H9 (cell line): ENCODE results near the gene WDR38. TPM values are rescaled to one million over a fixed set of nuclear protein-coding genes. Genes with fewer than 3 reads are reported as not detected.

Experiments
- DNase-seq: peaks from one replicate; pipeline ENCODE4 v3.0.0-alpha.2; 2017
- H2AFZ ChIP-seq: one replicate; pipeline ENCODE4 v1.6.1; 2013; ENCODE audit warnings: mild to moderate bottlenecking, low read length, control low read depth, moderate library complexity
- H2AK5ac ChIP-seq: 2 replicates; pipeline ENCODE4 v1.6.1; 2013; ENCODE audit warnings: low read length, control low read depth, mixed read lengths; ENCODE audit not compliant: insufficient read length
- H2BK120ac ChIP-seq: one replicate; pipeline ENCODE4 v1.6.1; 2013; ENCODE audit warnings: low read depth, mild to moderate bottlenecking, low read length, control low read depth, inconsistent platforms; ENCODE audit not compliant: poor library complexity, severe bottlenecking
- H2BK12ac ChIP-seq: 2 replicates; pipeline ENCODE4 v1.6.1; 2013; ENCODE audit warnings: low read length, control low read depth, mixed read lengths, low read depth; ENCODE audit not compliant: insufficient read length
- H2BK15ac ChIP-seq: 2 replicates; pipeline ENCODE4 v1.6.1; 2013; ENCODE audit warnings: low read depth, low read length, control low read depth
- H2BK20ac ChIP-seq: one replicate; pipeline ENCODE4 v1.6.1; 2013; ENCODE audit warnings: low read depth, mild to moderate bottlenecking, low read length, control low read depth, inconsistent platforms; ENCODE audit not compliant: poor library complexity, severe bottlenecking
- H2BK5ac ChIP-seq: 2 replicates; pipeline ENCODE4 v1.6.1; 2013; ENCODE audit warnings: low read length, control low read depth, mixed read lengths; ENCODE audit not compliant: insufficient read length
- H3K14ac ChIP-seq: 2 replicates; pipeline ENCODE4 v1.6.1; 2013; ENCODE audit warnings: low read length, control low read depth; ENCODE audit not compliant: insufficient read depth
- H3K18ac ChIP-seq: 2 replicates; pipeline ENCODE4 v1.6.1; 2013; ENCODE audit warnings: low read depth, mild to moderate bottlenecking, mixed read lengths, low read length, control low read depth; ENCODE audit not compliant: insufficient read length
- H3K23ac ChIP-seq: 2 replicates; pipeline ENCODE4 v1.6.1; 2013; ENCODE audit warnings: low read length, control low read depth, mixed read lengths, low read depth; ENCODE audit not compliant: insufficient read length
- H3K23me2 ChIP-seq: 2 replicates; pipeline ENCODE4 v1.6.1; 2013; ENCODE audit warnings: low read depth, mild to moderate bottlenecking, mixed read lengths, low read length, control low read depth; ENCODE audit not compliant: insufficient read length, poor library complexity, severe bottlenecking
- H3K27ac ChIP-seq: 2 replicates; pipeline ENCODE4 v1.5.1; 2013; ENCODE audit warnings: low read length, control low read depth, mixed read lengths, low read depth; ENCODE audit not compliant: insufficient read length
- H3K27me3 ChIP-seq: 2 replicates; pipeline ENCODE4 v1.6.1; 2013; ENCODE audit warnings: low read length, control low read depth, inconsistent platforms; ENCODE audit not compliant: insufficient read depth
- H3K4ac ChIP-seq: 2 replicates; pipeline ENCODE4 v1.6.1; 2013; ENCODE audit warnings: low read depth, mild to moderate bottlenecking, control low read depth, inconsistent platforms, low read length, moderate library complexity
- H3K4me1 ChIP-seq: 2 replicates; pipeline ENCODE4 v1.6.1; 2013; ENCODE audit warnings: low read length, control low read depth, inconsistent platforms; ENCODE audit not compliant: insufficient read depth
- H3K4me2 ChIP-seq: 2 replicates; pipeline ENCODE4 v1.6.1; 2013; ENCODE audit warnings: low read length, control low read depth, mixed read lengths; ENCODE audit not compliant: insufficient read length, insufficient read depth
- H3K56ac ChIP-seq: 2 replicates; pipeline ENCODE4 v1.6.1; 2013; ENCODE audit warnings: low read depth, mild to moderate bottlenecking, mixed read lengths, low read length, control low read depth; ENCODE audit not compliant: insufficient read length
- H3K79me1 ChIP-seq: 2 replicates; pipeline ENCODE4 v1.6.1; 2013; ENCODE audit warnings: low read depth, mild to moderate bottlenecking, moderate library complexity, low read length, control low read depth, inconsistent platforms; ENCODE audit not compliant: insufficient read depth, poor library complexity, severe bottlenecking
- H3K79me2 ChIP-seq: 2 replicates; pipeline ENCODE4 v1.6.1; 2013; ENCODE audit warnings: low read length, control low read depth, inconsistent platforms; ENCODE audit not compliant: insufficient read depth
- H3K9ac ChIP-seq: 2 replicates; pipeline ENCODE4 v1.6.1; 2013; ENCODE audit warnings: low read length, control low read depth, mixed read lengths; ENCODE audit not compliant: insufficient read length; ENCODE audit errors: extremely low read depth
- H3K9me3 ChIP-seq: one replicate; pipeline ENCODE4 v1.6.1; 2013; ENCODE audit warnings: low read depth, low read length, inconsistent platforms; ENCODE audit not compliant: control insufficient read depth
- H3T11ph ChIP-seq: one replicate; pipeline ENCODE4 v1.6.1; 2013; ENCODE audit warnings: mild to moderate bottlenecking, low read length, control low read depth, inconsistent platforms
- H4K20me1 ChIP-seq: one replicate; pipeline ENCODE4 v1.6.1; 2013; ENCODE audit not compliant: control insufficient read depth, insufficient read length, insufficient read depth
- H4K5ac ChIP-seq: 2 replicates; pipeline ENCODE4 v1.6.1; 2013; ENCODE audit warnings: low read depth, mild to moderate bottlenecking, mixed read lengths, low read length, control low read depth; ENCODE audit not compliant: insufficient read length
- H4K8ac ChIP-seq: replicated peaks from 2 replicates; pipeline ENCODE4 v1.6.1; 2013; ENCODE audit warnings: low read length, control low read depth, mixed read lengths, low read depth; ENCODE audit not compliant: insufficient read length
- H4K91ac ChIP-seq: 2 replicates; pipeline ENCODE4 v1.6.1; 2013; ENCODE audit warnings: low read depth, mild to moderate bottlenecking, moderate library complexity, mixed read lengths, low read length, control low read depth; ENCODE audit not compliant: insufficient read length
- H3K27ac Mint-ChIP-seq, 3 experiments: 2 replicates in 2 of 3; 3 replicates in 1 of 3; pipeline ENCODE4 v1.8.0; 2020 to 2021; ENCODE audit warnings: mixed read lengths in 3 of 3, mild to moderate bottlenecking in 1 of 3, moderate library complexity in 1 of 3
- H3K27me3 Mint-ChIP-seq: 2 replicates; pipeline ENCODE4 v1.8.0; 2021; ENCODE audit warnings: low read depth, mild to moderate bottlenecking, moderate library complexity, mixed read lengths
- H3K36me3 Mint-ChIP-seq, 3 experiments: 2 replicates in 2 of 3; 3 replicates in 1 of 3; pipeline ENCODE4 v1.8.0; 2020 to 2021; ENCODE audit warnings: low read depth in 3 of 3, mixed read lengths in 3 of 3; ENCODE audit not compliant: insufficient read depth in 1 of 3
- H3K4me1 Mint-ChIP-seq, 2 experiments: 2 replicates each; pipeline ENCODE4 v1.8.0; 2020; ENCODE audit warnings: mixed read lengths in 2 of 2
- H3K4me3 Mint-ChIP-seq, 2 experiments: 2 replicates in 1 of 2; 3 replicates in 1 of 2; pipeline ENCODE4 v1.8.0; 2020 to 2021; ENCODE audit warnings: mild to moderate bottlenecking in 2 of 2, mixed read lengths in 2 of 2, moderate library complexity in 1 of 2
- H3K9me3 Mint-ChIP-seq, 2 experiments: 2 replicates in 1 of 2; 3 replicates in 1 of 2; pipeline ENCODE4 v1.8.0; 2020; ENCODE audit warnings: mild to moderate bottlenecking in 2 of 2, mixed read lengths in 2 of 2, moderate library complexity in 1 of 2
- WGBS: extraction: QIAGEN DNeasy Blood & Tissue Kit; methylation state at CpG from one replicate; pipeline ENCODE4 v1.1.7; 2013; ENCODE audit warnings: missing lambda C conversion rate, low lambda C conversion rate, mixed read lengths; ENCODE audit not compliant: insufficient read length; ENCODE audit errors: extremely low coverage; 5-methylcytosine and 5-hydroxymethylcytosine counted together
- total RNA-seq: library from RNA; stranded (reverse); gene quantifications from 2 replicates; pipeline ENCODE4 v1.2.1, GENCODE V29; 2021
- TF ChIP-seq, protein P1 (sequence below): fragments of 200-600 bp; sonication (generic); conservative IDR thresholded peaks from 3 replicates; pipeline ENCODE4 v1.8.0; 2021; ENCODE audit warnings: antibody characterized with exemption, mild to moderate bottlenecking

The WDR38 gene
- total RNA-seq, 1 experiment from 2014 or later = not detected

DNA sequence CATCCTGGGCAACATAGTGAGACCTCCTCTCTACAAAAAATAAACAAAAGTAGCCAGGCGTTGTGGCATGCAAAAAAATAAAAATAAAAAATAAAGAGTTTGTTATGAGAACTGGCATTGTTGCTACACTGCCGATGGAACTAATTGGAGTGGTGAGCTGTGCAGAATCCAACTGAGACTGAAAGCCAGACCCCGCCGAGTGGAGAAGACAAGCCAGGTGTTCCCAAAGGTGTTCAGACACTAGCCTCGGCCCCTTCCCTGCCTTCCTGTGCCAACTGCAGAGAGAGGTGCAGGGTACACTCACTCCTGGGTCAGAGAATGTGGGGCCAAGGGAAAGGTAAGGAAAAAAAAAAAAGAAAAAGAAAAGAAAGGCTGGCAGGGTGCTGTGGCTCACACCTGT lies 37.7 kb upstream of the WDR38 start:
- Mint-ChIP-seq H3K4me3 (no peak overlapping the region), H3K4me1 (peaks cover 28 to 32% of the 10 kb centered on the region in 2 experiments), H3K9me3 (no peaks in the 10 kb centered on the region), H3K27ac (no peak overlapping the region), H3K27me3 (no peaks in the 10 kb centered on the region), H3K36me3 (no peaks in the 10 kb centered on the region)
- Histone ChIP-seq H3K79me2 (no peaks in the 10 kb centered on the region), H3K9me3 (no peaks in the 10 kb centered on the region), H3K14ac (no peak overlapping the region), H4K8ac (no peak overlapping the region), H3K9ac (no peak overlapping the region), H2BK12ac (no peak overlapping the region), H3K4me2 (no peak overlapping the region), H3K79me1 (no peaks in the 10 kb centered on the region), H3K4me1 (peaks cover 4% of the 10 kb centered on the region; the same call in 1 of the 2 replicates), H3K18ac (no peak overlapping the region), H3K23me2 (no peaks in the 10 kb centered on the region), H3K27ac (no peak overlapping the region), H3K56ac (no peak overlapping the region), H2AK5ac (no peak overlapping the region), H2BK120ac (no peak overlapping the region), H2BK15ac (no peak overlapping the region), H4K91ac (no peak overlapping the region), H2AFZ (no peak overlapping the region), H4K20me1 (no peaks in the 10 kb centered on the region), H2BK5ac (no peak overlapping the region), H3T11ph (no peak overlapping the region), H3K4ac (no peak overlapping the region), H3K23ac (no peak overlapping the region), H2BK20ac (no peak overlapping the region), H3K27me3 (no peaks in the 10 kb centered on the region), H4K5ac (no peak overlapping the region)
- no CpG with 5 or more reads among the region's 5 CpGs for WGBS
- TF ChIP-seq, protein P1, sequence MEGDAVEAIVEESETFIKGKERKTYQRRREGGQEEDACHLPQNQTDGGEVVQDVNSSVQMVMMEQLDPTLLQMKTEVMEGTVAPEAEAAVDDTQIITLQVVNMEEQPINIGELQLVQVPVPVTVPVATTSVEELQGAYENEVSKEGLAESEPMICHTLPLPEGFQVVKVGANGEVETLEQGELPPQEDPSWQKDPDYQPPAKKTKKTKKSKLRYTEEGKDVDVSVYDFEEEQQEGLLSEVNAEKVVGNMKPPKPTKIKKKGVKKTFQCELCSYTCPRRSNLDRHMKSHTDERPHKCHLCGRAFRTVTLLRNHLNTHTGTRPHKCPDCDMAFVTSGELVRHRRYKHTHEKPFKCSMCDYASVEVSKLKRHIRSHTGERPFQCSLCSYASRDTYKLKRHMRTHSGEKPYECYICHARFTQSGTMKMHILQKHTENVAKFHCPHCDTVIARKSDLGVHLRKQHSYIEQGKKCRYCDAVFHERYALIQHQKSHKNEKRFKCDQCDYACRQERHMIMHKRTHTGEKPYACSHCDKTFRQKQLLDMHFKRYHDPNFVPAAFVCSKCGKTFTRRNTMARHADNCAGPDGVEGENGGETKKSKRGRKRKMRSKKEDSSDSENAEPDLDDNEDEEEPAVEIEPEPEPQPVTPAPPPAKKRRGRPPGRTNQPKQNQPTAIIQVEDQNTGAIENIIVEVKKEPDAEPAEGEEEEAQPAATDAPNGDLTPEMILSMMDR = no peak
- DNase-seq = no peak
